NCI-H345 treated with DMSO at 0.1 percent for 48 hours (cell line): ENCODE measurements around the gene UNC50.
"Not testable (repeated sequence)": the region's sequence is repeated elsewhere in the genome, so short reads cannot be mapped to it uniquely, and the experiment has no call there.

Source experiments
- DNase-seq: peaks from one replicate; lab custom pipeline; 2025; ENCODE audit not compliant: unreplicated experiment; lab: John Stamatoyannopoulos, UW

The UNC50 gene

GRCh38 chr2:98573426-98573825 is 35.0 kb upstream of the UNC50 start:
- DNase-seq, result no peak

GRCh38 chr2:98576666-98577312 is 31.6 kb upstream of the UNC50 start:
- no peak for DNase-seq

- DNase-seq, result no peak
Observed at GRCh38 chr2:98577313-98577712, 31.1 kb upstream of the UNC50 start.

GRCh38 chr2:98578231-98578630 is 30.2 kb upstream of the UNC50 start:
- no peak for DNase-seq

- DNase-seq, result no peak
Observed at GRCh38 chr2:98579926-98580325, 28.5 kb upstream of the UNC50 start.

- no peak for DNase-seq
Observed at GRCh38 chr2:98580656-98581284, 27.6 kb upstream of the UNC50 start.

- DNase-seq, result no peak
Observed at GRCh38 chr2:98582523-98582922, 25.9 kb upstream of the UNC50 start.

GRCh38 chr2:98583276-98583675 is 25.1 kb upstream of the UNC50 start:
- DNase-seq, result no peak

- no peak for DNase-seq
Observed at GRCh38 chr2:98583816-98584618, 24.4 kb upstream of the UNC50 start.

- no peak for DNase-seq
Observed at GRCh38 chr2:98585386-98585785, 23.0 kb upstream of the UNC50 start.

- DNase-seq, result no peak
Observed at GRCh38 chr2:98586551-98587140, 21.7 kb upstream of the UNC50 start.

GRCh38 chr2:98588880-98589431 is 19.4 kb upstream of the UNC50 start:
- DNase-seq, result no peak

- DNase-seq, result no peak
Observed at GRCh38 chr2:98589489-98589888, 18.9 kb upstream of the UNC50 start.

- DNase-seq, result no peak
Observed at GRCh38 chr2:98592565-98592964, 15.8 kb upstream of the UNC50 start.

GRCh38 chr2:98594665-98595064 is 13.7 kb upstream of the UNC50 start:
- not testable (repeated sequence) for DNase-seq

- no peak for DNase-seq
Observed at GRCh38 chr2:98598781-98599428, 9.5 kb upstream of the UNC50 start.

GRCh38 chr2:98601532-98602132 is 6.8 kb upstream of the UNC50 start:
- no peak for DNase-seq

GRCh38 chr2:98604547-98604946 is 3.8 kb upstream of the UNC50 start:
- peak; percentile 54 for DNase-seq

- no peak for DNase-seq
Observed at GRCh38 chr2:98605076-98605475, 3.3 kb upstream of the UNC50 start.

GRCh38 chr2:98606431-98606830 is 2.0 kb upstream of the UNC50 start:
- no peak for DNase-seq

- DNase-seq, result no peak
Observed at GRCh38 chr2:98607104-98607503, 1.3 kb upstream of the UNC50 start.
